Neural progenitor cell (in vitro differentiated cells): ENCODE results near the gene SIGLEC15. TPM values are rescaled to one million over a fixed set of nuclear protein-coding genes. Genes with fewer than 3 reads are reported as not detected.

ENCODE experiments used
- DNase-seq: peaks from one replicate; pipeline ENCODE4 v3.0.0-alpha.2; 2016; ENCODE audit warnings: low spot score
- H2AFZ ChIP-seq: fragments of 200-600 bp; sonication (generic); replicated peaks from 2 replicates; pipeline ENCODE4 v1.6.1; 2016; ENCODE audit warnings: antibody characterized with exemption
- H3F3A ChIP-seq: fragments of 200-600 bp; sonication (generic); 2 replicates; pipeline ENCODE4 v1.6.1; 2016; ENCODE audit warnings: antibody characterized with exemption, low read depth
- H3K27ac ChIP-seq: fragments of 200-600 bp; sonication (generic); 2 replicates; pipeline ENCODE4 v1.5.1; 2016; ENCODE audit warnings: mild to moderate bottlenecking
- H3K27me3 ChIP-seq: fragments of 200-600 bp; sonication (generic); 2 replicates; pipeline ENCODE4 v1.6.1; 2016; ENCODE audit warnings: mild to moderate bottlenecking, moderate library complexity
- H3K36me3 ChIP-seq: fragments of 200-600 bp; sonication (generic); 2 replicates; pipeline ENCODE4 v1.5.1; 2016
- H3K4me1 ChIP-seq: fragments of 200-600 bp; sonication (generic); 2 replicates; pipeline ENCODE4 v1.6.1; 2016; ENCODE audit warnings: mixed run types
- H3K4me2 ChIP-seq: fragments of 200-600 bp; sonication (generic); 2 replicates; pipeline ENCODE4 v1.6.1; 2016
- H3K4me3 ChIP-seq: fragments of 200-600 bp; sonication (generic); 2 replicates; pipeline ENCODE4 v1.5.1; 2016
- H3K79me2 ChIP-seq: fragments of 200-600 bp; sonication (generic); 2 replicates; pipeline ENCODE4 v1.6.1; 2016; ENCODE audit warnings: low read depth
- H3K9ac ChIP-seq: fragments of 200-600 bp; sonication (generic); 2 replicates; pipeline ENCODE4 v1.6.1; 2016
- H3K9me3 ChIP-seq: fragments of 200-600 bp; sonication (generic); 2 replicates; pipeline ENCODE4 v1.5.1; 2016; ENCODE audit warnings: low read depth
- H4K20me1 ChIP-seq: fragments of 200-600 bp; sonication (generic); 2 replicates; pipeline ENCODE4 v1.6.1; 2016; ENCODE audit warnings: low read depth
- H3K27ac Mint-ChIP-seq: 3 replicates; pipeline ENCODE4 v1.8.0; 2021; ENCODE audit warnings: mixed read lengths
- H3K27me3 Mint-ChIP-seq: 2 replicates; pipeline ENCODE4 v1.8.0; 2022; ENCODE audit warnings: low read depth, mild to moderate bottlenecking, inconsistent platforms, moderate library complexity, mixed read lengths; ENCODE audit not compliant: insufficient read depth
- H3K36me3 Mint-ChIP-seq: 3 replicates; pipeline ENCODE4 v1.8.0; 2021; ENCODE audit warnings: mixed read lengths
- H3K4me1 Mint-ChIP-seq: 3 replicates; pipeline ENCODE4 v1.8.0; 2021; ENCODE audit warnings: mixed read lengths
- H3K4me3 Mint-ChIP-seq: 3 replicates; pipeline ENCODE4 v1.8.0; 2021; ENCODE audit warnings: mild to moderate bottlenecking, moderate library complexity, mixed read lengths
- H3K9me3 Mint-ChIP-seq: 3 replicates; pipeline ENCODE4 v1.8.0; 2020; ENCODE audit warnings: mixed read lengths
- EZH2 ChIP-seq: fragments of 200-600 bp; sonication (generic); IDR thresholded peaks from 2 replicates; pipeline ENCODE4 v1.6.1; 2017; ENCODE audit warnings: antibody characterized with exemption, mild to moderate bottlenecking, moderate library complexity
- EZH2phosphoT487 ChIP-seq: fragments of 200-600 bp; sonication (generic); IDR thresholded peaks from 2 replicates; pipeline ENCODE4 v1.6.1; 2017; ENCODE audit warnings: antibody characterized with exemption
- total RNA-seq: library from RNA; depleted of rRNA; stranded (reverse); fragments of >200 nt; gene quantifications from 2 replicates; pipeline ENCODE4 v1.2.3, GENCODE V29; 2015; ENCODE audit warnings: low replicate concordance
- TF ChIP-seq, protein P1 (sequence below): fragments of 200-600 bp; sonication (generic); IDR thresholded peaks from 2 replicates; pipeline ENCODE4 v1.5.1; 2017; ENCODE audit warnings: antibody characterized with exemption, mild to moderate bottlenecking

The SIGLEC15 gene
- total RNA-seq, 1 donor from 2014 or later, result not detected

DNA sequence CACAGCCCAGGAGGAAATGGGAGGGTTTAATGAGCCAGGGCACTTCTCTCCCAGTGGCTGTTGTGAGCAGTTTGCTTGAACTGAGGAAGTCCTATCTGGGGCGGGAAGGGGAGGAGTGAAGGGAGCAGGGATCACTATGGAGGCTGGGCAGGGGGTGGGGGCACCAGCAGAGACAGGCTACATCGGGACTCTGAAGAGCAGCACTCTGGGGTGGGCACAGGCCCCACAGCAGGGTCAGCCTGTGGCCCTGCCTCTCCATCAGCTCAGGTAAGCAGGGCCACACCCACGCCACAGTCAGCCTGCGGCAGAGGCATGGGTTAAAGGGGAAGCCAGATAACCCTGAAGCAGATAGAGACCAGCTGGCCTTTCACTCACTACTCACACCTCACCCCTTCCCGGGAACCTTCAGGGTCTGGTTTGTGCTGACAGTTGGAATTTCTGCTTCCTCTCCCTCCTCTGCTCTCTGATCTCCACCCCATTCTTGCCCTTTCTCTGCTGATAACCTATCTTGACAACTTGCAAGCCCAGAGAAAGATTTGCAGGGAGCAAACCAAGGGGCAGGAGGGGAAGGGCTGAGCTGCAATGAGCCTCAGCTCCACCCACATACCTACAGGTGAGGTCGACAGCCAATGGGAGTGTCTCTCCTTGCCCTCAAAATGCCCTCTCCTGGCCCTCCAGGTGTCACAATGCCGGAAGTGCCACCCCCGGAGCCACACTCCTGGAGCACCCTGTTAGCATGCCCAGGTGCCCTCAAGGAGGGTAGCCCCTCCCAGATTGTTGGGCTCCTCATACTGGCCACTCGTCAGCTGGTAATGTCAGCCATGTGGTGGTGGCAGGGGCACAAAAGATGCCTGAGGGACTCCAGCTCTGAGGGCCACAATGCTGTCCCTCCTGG is 3.7 kb downstream of the SIGLEC15 start:
- no peaks in the 10 kb centered on the region for H3K36me3 Mint-ChIP-seq

DNA sequence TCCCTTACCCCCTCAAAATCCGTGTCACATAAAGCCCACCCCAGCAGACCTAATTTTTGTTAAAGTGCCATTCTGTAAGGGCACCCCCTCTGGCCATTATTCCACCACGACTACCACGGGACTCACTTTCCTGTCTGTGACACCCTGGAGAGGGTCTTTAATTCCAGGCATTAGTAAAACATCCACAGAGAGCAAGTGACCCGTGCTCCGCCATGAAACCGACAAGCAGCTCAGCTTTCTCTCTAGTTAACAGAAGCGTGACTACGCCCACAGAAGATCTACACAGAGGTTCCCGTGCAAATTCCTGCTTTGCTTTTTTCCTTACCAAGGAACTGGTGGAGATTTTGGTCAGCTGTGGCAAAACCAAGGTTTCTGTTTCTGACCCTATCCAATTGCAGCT is 4.4 kb downstream of the SIGLEC15 start:
- H3K9ac ChIP-seq, result no peak overlapping the region
- peaks cover 11% of the 10 kb centered on the region for H3K4me1 ChIP-seq
- no peaks in the 10 kb centered on the region for H4K20me1 ChIP-seq
- H3K4me3 ChIP-seq, result no peak overlapping the region
- H3K36me3 Mint-ChIP-seq, result no peaks in the 10 kb centered on the region
- no peak for DNase-seq
- no peak overlapping the region for H3K27ac ChIP-seq
- H3K27ac Mint-ChIP-seq, result no peak overlapping the region
- peaks cover 16% of the 10 kb centered on the region for H3K27me3 Mint-ChIP-seq
- no peak overlapping the region for H3K4me2 ChIP-seq
- H3K79me2 ChIP-seq, result no peaks in the 10 kb centered on the region
- no peaks in the 10 kb centered on the region for H3F3A ChIP-seq
- H2AFZ ChIP-seq, result no peak overlapping the region
- peaks cover 47% of the 10 kb centered on the region for H3K4me1 Mint-ChIP-seq
- no peaks in the 10 kb centered on the region for H3K9me3 ChIP-seq
- H3K27me3 ChIP-seq, result no peaks in the 10 kb centered on the region
- TF ChIP-seq EZH2phosphoT487, result no peak
- TF ChIP-seq, protein P1, sequence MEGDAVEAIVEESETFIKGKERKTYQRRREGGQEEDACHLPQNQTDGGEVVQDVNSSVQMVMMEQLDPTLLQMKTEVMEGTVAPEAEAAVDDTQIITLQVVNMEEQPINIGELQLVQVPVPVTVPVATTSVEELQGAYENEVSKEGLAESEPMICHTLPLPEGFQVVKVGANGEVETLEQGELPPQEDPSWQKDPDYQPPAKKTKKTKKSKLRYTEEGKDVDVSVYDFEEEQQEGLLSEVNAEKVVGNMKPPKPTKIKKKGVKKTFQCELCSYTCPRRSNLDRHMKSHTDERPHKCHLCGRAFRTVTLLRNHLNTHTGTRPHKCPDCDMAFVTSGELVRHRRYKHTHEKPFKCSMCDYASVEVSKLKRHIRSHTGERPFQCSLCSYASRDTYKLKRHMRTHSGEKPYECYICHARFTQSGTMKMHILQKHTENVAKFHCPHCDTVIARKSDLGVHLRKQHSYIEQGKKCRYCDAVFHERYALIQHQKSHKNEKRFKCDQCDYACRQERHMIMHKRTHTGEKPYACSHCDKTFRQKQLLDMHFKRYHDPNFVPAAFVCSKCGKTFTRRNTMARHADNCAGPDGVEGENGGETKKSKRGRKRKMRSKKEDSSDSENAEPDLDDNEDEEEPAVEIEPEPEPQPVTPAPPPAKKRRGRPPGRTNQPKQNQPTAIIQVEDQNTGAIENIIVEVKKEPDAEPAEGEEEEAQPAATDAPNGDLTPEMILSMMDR, result no peak
- TF ChIP-seq EZH2, result no peak
- peak overlapping the region; percentile 75 for H3K4me3 Mint-ChIP-seq
- no peaks in the 10 kb centered on the region for H3K36me3 ChIP-seq
- H3K9me3 Mint-ChIP-seq, result peaks cover 2% of the 10 kb centered on the region

More for the DNA sequence above, 3.7 kb downstream of the SIGLEC15 start:
- Histone ChIP-seq H3K4me2 (no peak overlapping the region), H3K36me3 (no peaks in the 10 kb centered on the region), H3K4me3 (no peak overlapping the region), H2AFZ (no peak overlapping the region), H3K4me1 (peaks cover 11% of the 10 kb centered on the region), H3K79me2 (no peaks in the 10 kb centered on the region), H3K27me3 (no peaks in the 10 kb centered on the region), H3K9ac (no peak overlapping the region), H4K20me1 (no peaks in the 10 kb centered on the region), H3K9me3 (no peaks in the 10 kb centered on the region), H3K27ac (no peak overlapping the region), H3F3A (no peaks in the 10 kb centered on the region)
- no peak overlapping the region for H3K27ac Mint-ChIP-seq
- peaks cover 18% of the 10 kb centered on the region for H3K27me3 Mint-ChIP-seq
- no peak for DNase-seq
- TF ChIP-seq EZH2phosphoT487 (no peak), EZH2 (no peak)
- TF ChIP-seq, protein P1, result no peak
- peaks cover 2% of the 10 kb centered on the region for H3K9me3 Mint-ChIP-seq
- peaks cover 50% of the 10 kb centered on the region for H3K4me1 Mint-ChIP-seq
- H3K4me3 Mint-ChIP-seq, result peak overlapping the region; percentile 75

DNA sequence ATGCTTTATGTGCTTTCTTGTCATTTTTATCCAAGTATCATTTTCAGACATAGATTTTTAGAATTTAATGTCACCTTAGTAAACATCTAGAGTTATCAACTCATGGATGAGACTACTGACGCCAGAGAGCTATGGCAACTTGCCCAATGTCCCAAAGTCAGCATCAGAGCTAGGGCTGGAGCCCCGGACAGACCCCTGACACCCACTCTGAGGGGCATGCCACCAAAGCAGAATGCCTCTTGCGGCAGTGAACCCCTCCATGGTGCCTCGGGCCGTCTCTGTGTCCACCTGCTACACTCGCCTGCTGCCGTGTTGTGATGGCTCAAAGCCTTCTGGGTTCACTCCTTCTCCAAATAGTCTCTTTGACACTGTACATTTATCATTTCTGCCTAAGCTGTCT is 5.4 kb downstream of the SIGLEC15 start:
- Histone ChIP-seq H3K79me2 (no peaks in the 10 kb centered on the region), H4K20me1 (no peaks in the 10 kb centered on the region), H2AFZ (no peak overlapping the region), H3K27me3 (peaks cover 10% of the 10 kb centered on the region), H3K4me1 (peaks cover 13% of the 10 kb centered on the region), H3K36me3 (no peaks in the 10 kb centered on the region), H3K27ac (no peak overlapping the region), H3K9me3 (no peaks in the 10 kb centered on the region), H3F3A (no peaks in the 10 kb centered on the region), H3K9ac (no peak overlapping the region), H3K4me2 (no peak overlapping the region), H3K4me3 (no peak overlapping the region)
- Mint-ChIP-seq H3K9me3 (peaks cover 2% of the 10 kb centered on the region), H3K27ac (peak overlapping the region; percentile 2), H3K36me3 (no peaks in the 10 kb centered on the region), H3K4me3 (no peak overlapping the region), H3K4me1 (peaks cover 49% of the 10 kb centered on the region), H3K27me3 (peaks cover 21% of the 10 kb centered on the region)
- TF ChIP-seq EZH2 (no peak), EZH2phosphoT487 (no peak)
- TF ChIP-seq, protein P1, result no peak
- DNase-seq, result no peak
